ENCODE results near the gene CDH15.
"Not testable (repeated sequence)": the region's sequence is repeated elsewhere in the genome, so short reads cannot be mapped to it uniquely, and the experiment has no call there.

Gene CDH15

DNA sequence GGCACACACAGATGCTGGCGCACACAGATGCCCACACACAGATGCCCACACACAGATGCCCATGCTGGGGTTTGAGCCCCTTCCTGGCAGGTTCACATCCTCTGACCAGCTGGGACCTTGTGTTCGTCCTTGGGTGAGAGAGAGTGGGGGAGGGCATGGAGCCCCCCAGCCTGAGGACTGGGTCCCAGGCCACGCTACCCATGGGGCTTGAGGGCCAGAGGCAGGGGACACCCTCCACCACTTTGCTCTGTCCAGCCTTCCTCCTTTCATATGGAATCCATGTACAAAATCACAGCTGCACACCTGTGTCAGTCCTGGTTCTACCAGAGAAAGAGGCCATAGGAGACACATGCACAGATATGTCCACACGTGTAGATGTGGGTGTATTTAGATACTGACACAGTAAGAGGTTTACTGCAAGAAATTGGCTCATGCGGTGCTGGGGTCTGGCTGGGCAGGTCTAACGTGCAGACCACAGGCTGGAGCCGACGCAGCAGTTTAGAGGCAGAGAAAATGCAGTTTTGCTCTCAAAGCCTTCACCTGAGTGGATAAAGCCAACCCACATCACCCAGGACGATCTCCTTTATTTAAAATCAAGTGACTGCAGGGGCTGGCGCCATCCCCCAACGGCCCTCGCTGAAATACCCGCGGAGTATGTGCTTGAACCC is 17.9 kb downstream of the CDH15 start:
- FAIRE-seq: no peak

DNA sequence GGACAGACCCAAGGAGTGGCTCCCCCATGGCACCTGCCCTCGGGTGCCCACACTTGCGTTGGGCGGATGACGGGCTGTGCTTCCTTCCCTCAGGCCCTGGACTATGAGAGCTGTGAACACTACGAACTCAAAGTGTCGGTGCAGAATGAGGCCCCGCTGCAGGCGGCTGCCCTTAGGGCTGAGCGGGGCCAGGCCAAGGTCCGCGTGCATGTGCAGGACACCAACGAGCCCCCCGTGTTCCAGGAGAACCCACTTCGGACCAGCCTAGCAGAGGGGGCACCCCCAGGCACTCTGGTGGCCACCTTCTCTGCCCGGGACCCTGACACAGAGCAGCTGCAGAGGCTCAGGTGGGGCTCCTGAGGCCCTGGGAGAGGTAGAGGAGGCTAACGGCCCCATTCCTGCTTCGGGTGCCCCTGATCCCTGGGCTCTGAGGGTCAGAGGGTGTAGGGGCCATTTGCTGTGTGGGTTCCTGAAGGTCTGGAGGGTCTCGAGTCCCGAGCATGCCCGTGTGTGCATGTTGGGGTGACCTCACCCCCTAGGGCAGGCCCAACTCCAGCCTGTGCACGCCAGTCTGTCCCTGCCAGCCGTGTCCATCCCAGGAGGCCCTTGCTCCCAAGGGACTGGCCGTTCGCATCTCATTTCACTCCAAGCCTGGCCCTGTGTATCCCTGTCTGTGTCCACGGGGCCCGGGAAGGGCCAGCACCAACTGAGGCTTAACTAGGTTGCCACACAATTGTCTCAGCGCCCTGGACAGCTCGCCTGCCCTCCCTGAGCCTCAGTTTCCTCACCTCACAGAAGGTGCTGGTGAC is 18.8 kb downstream of the CDH15 start:
- FAIRE-seq: no peak

DNA sequence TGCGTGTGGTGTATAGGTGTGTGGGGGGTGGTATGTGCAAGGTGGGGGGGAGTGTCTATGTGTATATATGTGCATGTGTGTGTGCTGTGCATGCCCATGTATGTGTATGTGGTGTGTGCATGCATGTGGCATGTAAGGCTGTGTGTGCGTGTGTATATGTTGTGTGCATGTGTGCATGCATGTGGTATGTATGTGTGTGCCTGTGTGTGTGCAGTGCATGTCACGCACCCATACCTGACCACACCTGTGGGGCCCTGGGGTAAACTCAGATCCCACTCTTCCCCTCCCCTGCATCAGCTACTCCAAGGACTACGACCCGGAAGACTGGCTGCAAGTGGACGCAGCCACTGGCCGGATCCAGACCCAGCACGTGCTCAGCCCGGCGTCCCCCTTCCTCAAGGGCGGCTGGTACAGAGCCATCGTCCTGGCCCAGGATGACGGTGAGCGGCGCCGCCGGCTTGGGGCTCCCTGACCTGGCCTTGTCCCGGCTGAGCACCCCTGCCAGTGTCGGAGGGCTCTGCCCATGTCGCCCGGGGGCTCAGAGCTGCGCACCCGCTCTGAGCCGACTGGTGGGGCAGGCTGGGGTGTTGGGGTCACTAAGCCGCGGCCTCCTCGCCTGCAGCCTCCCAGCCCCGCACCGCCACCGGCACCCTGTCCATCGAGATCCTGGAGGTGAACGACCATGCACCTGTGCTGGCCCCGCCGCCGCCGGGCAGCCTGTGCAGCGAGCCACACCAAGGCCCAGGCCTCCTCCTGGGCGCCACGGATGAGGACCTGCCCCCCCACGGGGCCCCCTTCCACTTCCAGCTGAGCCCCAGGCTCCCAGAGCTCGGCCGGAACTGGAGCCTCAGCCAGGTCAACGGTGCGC is 19.7 kb downstream of the CDH15 start:
- FAIRE-seq: no peak

DNA sequence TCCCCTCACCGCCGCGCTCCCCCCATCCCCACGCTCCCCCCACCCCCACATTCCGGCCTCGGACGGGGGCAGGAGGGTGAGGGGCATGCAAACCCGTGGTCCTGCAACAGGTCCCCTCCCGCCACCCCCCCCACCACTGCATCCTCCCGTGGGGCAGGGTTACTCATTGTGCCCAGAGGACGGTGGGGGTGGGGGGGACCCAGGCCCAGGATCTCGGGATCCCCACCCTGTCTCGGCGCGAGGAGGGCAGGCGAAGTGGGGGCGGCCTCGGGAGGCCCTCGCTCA is 20.3 kb downstream of the CDH15 start:
- no peak for FAIRE-seq

DNA sequence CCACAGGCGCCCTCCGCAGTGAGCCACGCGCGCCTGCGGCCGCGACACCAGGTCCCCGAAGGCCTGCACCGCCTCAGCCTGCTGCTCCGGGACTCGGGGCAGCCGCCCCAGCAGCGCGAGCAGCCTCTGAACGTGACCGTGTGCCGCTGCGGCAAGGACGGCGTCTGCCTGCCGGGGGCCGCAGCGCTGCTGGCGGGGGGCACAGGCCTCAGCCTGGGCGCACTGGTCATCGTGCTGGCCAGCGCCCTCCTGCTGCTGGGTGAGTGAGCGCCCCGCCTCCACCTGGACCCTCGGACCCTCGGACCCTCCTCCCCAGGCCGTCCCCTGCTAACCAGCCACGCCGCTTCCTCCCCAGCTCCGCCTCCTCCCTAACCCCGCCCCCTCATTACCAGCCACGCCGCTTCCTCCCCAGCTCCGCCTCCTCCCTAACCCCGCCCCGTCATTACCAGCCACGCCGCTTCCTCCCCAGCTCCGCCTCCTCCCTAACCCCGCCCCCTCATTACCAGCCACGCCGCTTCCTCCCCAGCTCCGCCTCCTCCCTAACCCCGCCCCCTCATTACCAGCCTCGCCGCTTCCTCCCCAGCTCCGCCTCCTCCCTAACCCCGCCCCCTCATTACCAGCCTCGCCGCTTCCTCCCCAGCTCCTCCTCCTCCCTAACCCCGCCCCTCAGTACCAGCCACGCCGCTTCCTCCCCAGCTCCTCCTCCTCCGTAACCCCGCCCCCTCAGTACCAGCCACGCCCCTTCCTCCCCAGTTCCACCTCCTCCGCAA is 20.8 kb downstream of the CDH15 start:
- FAIRE-seq: not testable (repeated sequence)

DNA sequence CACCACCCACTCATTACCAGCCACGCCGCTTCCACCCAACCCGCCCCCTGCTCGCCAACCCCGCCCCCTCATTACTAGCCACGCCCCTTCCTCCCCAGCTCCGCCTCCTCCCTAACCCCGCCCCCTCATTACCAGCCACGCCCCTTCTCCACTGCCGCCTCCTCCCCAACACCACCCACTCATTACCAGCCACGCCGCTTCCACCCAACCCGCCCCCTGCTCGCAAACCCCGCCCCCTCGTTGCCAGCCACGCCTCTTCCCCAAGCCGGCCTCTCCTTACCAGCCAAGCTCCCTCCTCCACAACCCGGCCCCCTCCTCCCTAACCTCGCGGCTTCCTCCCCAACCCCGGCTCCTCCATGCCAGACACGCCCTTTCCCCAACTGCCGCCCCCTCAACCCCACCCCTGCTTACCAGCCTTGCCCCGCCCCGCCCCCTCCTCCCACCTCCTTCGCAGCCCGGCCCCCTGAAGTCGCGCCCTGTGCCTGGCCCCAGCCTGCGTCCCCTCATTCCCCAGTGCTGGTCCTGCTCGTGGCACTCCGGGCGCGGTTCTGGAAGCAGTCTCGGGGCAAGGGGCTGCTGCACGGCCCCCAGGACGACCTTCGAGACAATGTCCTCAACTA is 21.5 kb downstream of the CDH15 start:
- FAIRE-seq: no peak

DNA sequence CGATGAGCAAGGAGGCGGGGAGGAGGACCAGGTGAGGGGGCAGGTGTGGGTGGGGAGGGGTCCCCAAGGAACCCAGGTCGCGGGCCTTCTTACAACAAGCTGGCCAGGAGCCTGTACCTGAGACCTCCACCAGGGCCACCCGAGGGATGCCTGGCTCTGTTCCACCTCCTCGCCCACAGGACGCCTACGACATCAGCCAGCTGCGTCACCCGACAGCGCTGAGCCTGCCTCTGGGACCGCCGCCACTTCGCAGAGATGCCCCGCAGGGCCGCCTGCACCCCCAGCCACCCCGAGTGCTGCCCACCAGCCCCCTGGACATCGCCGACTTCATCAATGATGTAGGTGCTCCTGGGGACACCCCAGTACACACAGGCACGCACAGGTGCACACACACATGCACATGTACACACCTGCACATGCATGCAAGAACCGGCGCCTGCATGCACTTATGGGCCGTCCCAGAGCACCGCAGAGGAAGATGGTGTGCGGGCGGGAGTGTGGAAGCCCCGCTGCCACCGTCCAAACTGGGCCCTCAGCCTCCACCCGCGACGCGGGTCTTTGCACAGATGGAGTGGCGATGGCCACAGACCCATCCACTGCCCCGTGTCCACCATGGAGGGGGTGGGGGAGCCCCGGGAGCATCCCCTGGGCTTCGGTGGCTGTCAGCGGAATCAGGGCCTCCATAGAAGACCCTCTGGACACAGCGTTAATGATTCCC is 22.2 kb downstream of the CDH15 start:
- FAIRE-seq: no peak

DNA sequence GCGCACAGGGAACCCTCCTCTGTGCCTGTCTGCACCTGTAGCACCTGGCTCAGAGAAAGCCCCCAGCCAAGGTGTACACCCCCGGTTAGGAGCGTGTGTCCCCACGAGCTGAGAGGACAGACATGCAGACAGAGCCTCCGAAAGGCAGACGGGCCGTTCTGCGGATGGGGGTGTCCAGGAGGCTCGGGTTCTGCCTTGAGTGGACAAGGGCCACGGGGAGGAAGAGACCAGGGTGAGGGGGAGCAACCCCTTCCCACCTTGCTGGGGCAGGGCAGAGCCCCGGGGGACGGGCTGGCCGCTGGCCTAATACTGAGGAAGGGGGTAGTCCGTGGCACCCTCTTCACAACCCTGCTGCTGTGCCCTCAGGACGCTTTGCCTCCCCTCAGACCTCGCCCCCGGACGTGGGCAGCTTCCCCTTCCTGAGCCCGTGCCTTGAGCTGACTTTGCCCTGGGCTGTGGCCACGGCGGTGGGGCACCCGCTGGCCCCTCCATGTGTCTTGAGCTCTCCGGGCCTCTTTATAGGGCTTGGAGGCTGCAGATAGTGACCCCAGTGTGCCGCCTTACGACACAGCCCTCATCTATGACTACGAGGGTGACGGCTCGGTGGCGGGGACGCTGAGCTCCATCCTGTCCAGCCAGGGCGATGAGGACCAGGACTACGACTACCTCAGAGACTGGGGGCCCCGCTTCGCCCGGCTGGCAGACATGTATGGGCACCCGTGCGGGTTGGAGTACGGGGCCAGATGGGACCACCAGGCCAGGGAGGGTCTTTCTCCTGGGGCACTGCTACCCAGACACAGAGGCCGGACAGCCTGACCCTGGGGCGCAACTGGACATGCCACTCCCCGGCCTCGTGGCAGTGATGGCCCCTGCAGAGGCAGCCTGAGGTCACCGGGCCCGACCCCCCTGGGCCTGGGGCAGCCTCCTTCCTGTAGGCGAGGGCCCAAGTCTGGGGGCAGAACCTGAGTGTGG is 23.1 kb downstream of the CDH15 start:
- no peak for FAIRE-seq

DNA sequence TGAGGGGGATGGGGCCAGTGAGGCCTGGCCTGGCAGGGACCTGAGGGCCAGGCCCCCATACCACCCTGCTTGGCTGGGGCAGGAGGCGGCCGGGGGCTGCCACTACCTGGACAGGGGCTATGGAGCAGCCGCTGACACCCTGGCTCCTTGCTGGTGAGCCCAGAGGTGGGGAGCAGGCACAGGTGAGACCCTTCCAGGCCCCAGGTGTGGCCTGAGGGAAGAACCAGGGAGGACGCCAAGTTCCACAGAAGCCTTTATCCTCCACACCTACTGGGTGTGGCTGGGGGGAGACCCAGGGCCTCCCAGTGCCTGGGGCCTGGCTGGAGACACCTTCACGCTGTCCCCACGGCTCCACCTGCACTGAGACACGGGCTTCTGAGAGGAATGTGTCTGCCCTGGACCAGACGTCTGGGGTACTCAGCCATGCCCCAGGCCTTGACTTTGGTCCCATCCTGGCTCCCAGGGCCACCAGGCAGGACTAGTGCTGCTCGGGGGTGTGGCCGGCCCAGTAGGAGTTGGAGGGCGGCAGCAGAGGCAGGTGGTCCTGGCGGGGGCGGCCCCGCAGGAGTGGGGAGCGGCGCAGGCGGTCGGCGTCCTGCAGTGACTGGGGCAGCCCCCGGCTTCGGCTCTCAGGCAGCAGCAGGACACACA is 24.1 kb downstream of the CDH15 start:
- no peak for FAIRE-seq

DNA sequence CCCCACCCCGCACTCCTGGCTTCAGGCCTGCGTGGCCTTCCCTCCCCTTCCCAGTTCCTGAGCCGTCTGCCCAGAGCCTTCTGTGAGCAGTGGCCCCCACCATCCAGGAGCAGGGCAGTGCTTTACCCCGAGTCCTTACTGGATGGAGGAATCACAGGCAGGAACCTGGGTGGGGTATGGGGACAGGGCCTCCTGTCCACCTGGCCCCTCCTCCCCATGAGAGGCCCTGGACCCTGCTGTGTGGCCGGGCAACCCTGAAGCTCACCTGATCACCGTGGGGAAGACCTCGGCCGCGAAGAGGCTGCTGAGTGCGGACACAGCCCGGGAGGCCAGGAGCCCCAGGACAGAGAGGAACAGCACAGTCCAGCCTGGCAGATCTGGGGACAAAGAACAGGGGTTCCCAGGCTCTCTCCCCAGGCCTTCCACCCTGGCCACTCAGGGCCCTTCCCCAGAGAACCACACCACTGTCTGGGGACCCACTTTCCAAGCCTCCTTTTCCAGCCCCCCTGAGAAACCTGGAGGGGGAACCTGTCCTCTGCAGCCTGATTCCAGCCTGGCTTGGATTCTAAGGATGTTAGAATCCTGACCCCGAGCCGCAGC is 25.6 kb downstream of the CDH15 start:
- no peak for FAIRE-seq

DNA sequence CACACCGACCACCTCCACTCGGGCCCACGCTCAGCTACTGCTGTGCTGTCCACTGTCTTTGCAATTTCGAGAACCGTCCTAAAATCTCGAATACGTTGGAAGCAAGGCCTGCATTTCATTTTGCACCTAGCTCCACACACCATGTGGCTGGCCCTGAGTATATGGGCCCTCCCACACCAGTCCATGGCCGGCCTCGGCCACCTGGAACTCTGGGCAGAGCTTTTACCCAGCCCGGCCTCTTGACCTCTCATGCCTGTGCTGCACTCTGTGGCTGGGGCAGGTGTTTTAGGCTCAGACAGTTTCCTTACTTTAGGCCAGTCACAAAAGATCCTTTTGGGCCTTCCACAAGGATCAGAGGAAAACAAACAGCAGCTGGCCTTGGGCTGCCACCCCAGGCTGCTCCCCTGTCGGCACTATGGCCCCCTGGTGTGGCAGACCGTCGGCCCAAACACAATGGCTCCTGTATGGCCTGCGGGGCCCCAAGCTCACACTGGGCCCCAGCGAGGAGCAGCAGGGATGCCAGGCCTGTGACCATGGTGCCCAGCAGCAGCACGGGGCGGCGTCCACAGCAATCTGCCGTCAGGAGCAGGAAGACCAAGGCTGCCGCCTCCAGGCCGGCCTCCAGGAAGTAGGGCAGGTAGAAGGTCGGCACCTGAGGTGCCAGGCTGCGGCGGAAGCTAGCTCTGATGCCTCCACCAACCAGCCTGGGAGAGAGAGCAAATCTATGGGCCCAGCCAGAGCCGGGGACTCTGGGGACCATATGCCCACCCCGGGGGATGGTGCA is 26.3 kb downstream of the CDH15 start:
- FAIRE-seq: no peak

DNA sequence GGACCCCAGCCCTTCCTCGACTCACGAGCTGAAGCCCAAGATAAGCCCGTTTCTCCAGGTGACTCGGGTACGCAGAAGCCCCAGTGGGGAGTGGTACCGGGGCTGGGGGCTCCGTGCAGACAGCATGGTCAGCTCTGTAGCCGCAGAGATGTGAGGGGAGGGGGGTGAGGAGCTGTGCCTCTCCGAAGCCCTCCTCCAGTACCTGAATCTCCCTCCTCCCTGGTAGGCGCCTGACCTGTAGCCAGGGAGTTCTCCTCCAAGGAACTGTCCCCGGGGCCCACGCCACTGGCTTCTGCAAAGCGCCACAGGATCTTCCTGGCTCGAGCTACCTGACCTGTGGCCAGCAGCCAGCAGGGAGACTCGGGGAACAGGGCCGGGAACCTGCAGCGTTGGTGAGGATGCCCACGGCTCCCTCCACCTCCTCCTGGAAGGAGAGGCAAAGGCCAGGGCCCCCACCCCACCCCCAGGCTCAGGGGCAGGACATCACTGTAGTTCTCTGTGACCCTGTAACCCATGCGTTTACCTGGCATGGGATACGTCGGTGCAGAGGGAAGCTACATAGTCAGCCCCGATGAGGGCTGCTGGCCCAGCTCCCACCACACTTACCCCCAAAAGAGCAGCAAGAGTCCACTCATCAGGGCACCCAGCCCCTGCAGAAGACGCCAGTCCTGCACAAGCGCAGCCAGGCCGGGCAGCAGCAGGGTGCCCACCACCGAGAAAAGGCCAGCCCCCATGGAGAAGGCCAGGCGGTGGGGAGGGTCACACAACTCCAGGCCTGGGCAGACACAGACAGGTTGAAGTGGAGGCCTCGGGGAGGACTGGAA is 27.1 kb downstream of the CDH15 start:
- no peak for FAIRE-seq

DNA sequence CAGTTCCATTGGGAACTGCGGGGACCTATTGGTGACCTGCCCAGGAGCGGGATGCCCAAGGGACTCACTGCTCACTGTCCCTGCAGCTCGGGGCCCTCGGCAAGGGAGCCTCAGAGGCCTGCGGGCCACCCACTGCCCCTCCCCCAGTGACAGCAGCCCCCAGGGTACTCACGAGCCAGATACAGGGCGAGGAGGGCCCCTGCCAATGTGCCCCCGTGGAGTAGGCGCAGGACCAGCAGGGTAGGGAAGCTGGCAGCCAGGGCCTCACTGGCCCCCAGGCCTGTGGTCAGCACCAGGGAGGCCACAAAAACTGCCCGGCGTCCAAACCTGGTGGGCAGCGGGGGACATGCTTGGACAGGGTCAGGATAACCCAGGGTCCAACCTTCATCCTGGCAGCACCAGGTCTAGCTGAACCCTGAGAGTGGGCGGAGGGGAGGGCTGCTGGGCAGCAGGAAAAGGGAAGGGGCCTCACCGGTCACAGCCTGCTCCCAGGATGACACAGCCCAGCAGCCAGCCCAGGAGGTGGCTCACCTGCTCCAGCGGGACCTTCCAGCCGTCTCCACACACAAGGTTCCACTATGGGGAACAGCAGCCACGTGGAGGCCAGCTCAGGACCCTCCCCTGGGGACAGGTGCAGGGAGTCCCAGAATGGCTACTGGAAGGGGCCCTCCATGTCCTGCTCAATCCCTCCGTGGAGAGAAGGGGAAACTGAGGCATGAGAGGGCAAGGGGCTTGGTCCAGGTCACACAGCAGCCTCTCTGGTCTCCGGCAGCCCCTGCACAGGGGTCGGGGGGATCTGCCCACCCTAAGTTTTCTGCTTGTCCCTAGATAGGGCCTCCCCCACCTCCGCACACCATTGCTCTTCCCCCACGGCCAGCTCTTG is 27.9 kb downstream of the CDH15 start:
- FAIRE-seq: no peak

DNA sequence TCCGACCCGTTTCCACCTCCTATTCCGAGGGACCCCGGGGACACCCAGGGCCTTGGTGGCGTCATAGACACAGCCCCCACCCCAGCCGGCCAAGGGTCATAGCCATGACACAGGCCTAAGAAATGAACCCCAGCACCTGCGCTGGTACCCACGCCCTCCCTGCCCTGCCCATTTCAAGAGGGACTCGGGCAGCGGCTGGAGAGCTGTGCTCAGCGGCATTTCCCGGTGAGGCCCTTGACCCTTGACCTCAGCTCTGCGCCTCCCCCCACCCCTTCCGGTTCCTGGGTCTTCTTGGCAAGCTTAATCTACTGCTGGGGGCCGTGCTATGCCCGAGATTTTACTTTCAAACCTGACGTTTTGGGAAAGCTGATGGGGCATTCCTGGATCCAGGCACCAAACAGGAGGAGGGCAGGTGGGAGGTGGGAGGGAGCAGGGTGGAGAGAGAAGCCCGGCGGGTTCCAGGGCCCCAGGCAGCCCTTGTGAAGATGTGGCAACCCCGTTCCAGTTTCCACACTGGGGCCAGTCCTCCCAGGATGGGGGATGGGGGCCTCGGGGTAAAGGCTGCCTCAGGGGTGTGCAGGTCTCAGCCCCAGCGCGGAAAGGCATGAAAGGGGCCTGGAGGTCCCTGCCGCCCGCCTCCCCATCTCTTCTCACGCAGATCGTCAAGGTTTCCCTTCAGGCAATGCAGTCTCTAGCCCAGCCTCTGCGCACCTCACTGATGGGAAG is 28.7 kb downstream of the CDH15 start, which contains the start of gene SLC22A31:
SLC22A31 (minus strand) TSS at position 414 of the 726 bp plus-strand sequence; CDS start at position 378, 36 bp downstream.
- no peak for FAIRE-seq

DNA sequence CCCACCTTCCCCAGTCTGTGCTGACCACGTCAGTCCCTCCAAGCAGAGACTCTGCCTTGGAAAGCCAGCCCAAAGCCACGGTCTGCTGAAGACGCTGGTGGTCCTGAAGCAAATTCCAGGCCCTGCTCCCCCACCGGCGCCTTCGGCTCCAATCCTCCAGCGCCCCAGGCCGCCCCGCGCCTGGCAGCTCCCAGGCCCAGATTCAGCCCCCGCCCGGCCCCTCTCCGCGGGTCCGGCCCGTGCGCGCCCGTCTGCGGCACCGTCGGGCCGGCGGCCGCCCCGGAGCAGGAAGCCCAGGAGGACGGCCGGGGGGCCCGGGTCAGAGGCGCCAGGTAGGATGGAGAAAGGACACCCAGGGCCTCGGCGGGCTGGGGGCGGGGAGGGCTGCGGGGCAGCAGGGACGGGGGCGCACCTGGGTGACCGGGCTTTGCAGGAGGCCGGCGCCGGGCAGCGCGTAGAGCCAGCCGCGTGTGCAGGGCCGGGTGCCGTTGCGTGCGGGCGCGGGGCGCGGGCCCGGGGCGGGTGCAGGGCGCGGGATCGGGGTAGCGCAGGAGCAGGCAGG is 29.4 kb downstream of the CDH15 start:
- no peak for FAIRE-seq
